ENCODE results near the gene SLC22A23. TPM values are rescaled to one million over a fixed set of nuclear protein-coding genes. Genes with fewer than 3 reads are reported as not detected.

Gene SLC22A23
- total RNA-seq, 1 donor from 2014 or later: 5.7 TPM

DNA sequence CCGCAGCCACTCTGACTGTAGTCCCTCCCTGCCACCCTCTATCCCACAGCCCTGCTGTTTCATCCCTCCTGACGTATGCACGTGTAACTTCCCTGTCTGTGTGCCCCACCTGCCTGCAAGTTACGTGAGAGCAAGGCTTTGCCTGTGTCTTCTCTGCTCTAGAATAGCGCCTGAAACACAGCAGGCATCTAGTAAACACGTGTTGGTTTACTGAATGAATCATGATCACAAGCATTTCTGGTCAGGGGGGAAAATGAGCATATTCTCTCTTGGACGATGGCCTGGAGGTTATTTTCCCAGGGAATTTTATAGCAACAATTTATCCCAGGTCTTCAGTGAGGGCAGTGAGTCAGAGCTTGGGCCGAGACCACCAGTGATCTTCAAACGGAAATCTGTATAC is 159.8 kb downstream of the SLC22A23 start:
- Mint-ChIP-seq H3K27ac (ENCODE audit: unreplicated experiment) (no peak overlapping the region), H3K36me3 (ENCODE audit: low read depth, unreplicated experiment) (peaks cover 6% of the 10 kb centered on the region), H3K4me3 (ENCODE audit: unreplicated experiment) (no peak overlapping the region), H3K27me3 (ENCODE audit: low read depth, unreplicated experiment) (peaks cover 24% of the 10 kb centered on the region), H3K4me1 (ENCODE audit: low read depth, unreplicated experiment) (peaks cover 3% of the 10 kb centered on the region), H3K9me3 (ENCODE audit: unreplicated experiment) (no peaks in the 10 kb centered on the region)
- Histone ChIP-seq H3K4me2 (ENCODE audit: low read length) (no peak overlapping the region), H3K4me3 (ENCODE audit: insufficient read depth, low read depth, low read length) (no peak overlapping the region), H3K9me3 (ENCODE audit: insufficient read depth, low read depth, low read length) (no peaks in the 10 kb centered on the region), H2AFZ (ENCODE audit: low read depth, low read length) (no peak overlapping the region), H3K27ac (ENCODE audit: low read depth, low read length) (no peak overlapping the region), H3K36me3 (ENCODE audit: insufficient read depth, low read length) (no peaks in the 10 kb centered on the region), H3K79me2 (ENCODE audit: insufficient read depth, low read length) (no peaks in the 10 kb centered on the region), H4K20me1 (ENCODE audit: insufficient read depth, low read length) (no peaks in the 10 kb centered on the region), H3K9ac (ENCODE audit: low read length) (no peak overlapping the region), H3K27me3 (ENCODE audit: insufficient read depth, low read length) (no peaks in the 10 kb centered on the region), H3K4me1 (ENCODE audit: insufficient read depth, low read length) (peaks cover 5% of the 10 kb centered on the region)
- FAIRE-seq (no peak), DNase-seq (ENCODE audit: low read depth) (no peak)
- no peak for TF ChIP-seq CTCF (IDR thresholded peaks at IDR 0.05; ENCODE audit: insufficient read depth, low read depth, low read length)
- no peak for TF ChIP-seq EZH2 (IDR thresholded peaks at IDR 0.05; ENCODE audit: insufficient read depth, low read length)

DNA sequence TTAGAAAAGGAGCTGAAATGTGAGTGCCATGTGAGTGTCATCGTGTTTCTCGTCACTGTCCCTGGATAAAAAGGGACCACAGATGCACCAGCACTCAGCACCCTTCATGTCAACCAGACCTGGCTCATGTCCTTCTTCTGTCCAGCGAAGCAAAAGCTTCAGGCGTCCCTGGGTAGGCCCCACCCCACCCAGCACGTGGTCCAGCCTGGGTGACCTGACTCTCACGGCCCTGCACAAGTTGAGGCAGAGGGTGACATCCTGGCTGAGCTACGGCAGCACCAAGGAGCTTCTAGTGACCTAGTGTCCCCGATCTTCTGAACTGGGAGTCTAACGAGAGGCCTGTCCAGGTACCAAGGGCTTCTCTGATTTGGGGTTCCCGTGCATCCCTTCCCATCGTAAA is 160.3 kb downstream of the SLC22A23 start:
- Histone ChIP-seq H3K27ac (ENCODE audit: low read depth, low read length) (no peak overlapping the region), H3K4me2 (ENCODE audit: low read length) (no peak overlapping the region), H3K4me3 (ENCODE audit: insufficient read depth, low read depth, low read length) (no peak overlapping the region), H3K9me3 (ENCODE audit: insufficient read depth, low read depth, low read length) (no peaks in the 10 kb centered on the region), H3K27me3 (ENCODE audit: insufficient read depth, low read length) (no peaks in the 10 kb centered on the region), H3K4me1 (ENCODE audit: insufficient read depth, low read length) (peaks cover 5% of the 10 kb centered on the region), H4K20me1 (ENCODE audit: insufficient read depth, low read length) (no peaks in the 10 kb centered on the region), H2AFZ (ENCODE audit: low read depth, low read length) (no peak overlapping the region), H3K9ac (ENCODE audit: low read length) (no peak overlapping the region), H3K79me2 (ENCODE audit: insufficient read depth, low read length) (no peaks in the 10 kb centered on the region), H3K36me3 (ENCODE audit: insufficient read depth, low read length) (no peaks in the 10 kb centered on the region)
- TF ChIP-seq CTCF (IDR thresholded peaks at IDR 0.05; ENCODE audit: insufficient read depth, low read depth, low read length) (no peak), EZH2 (IDR thresholded peaks at IDR 0.05; ENCODE audit: insufficient read depth, low read length) (no peak)
- H3K4me1 Mint-ChIP-seq (ENCODE audit: low read depth, unreplicated experiment): peaks cover 3% of the 10 kb centered on the region
- H3K27me3 Mint-ChIP-seq (ENCODE audit: low read depth, unreplicated experiment): peaks cover 24% of the 10 kb centered on the region
- FAIRE-seq (no peak), DNase-seq (ENCODE audit: low read depth) (no peak)
- H3K4me3 Mint-ChIP-seq (ENCODE audit: unreplicated experiment): no peak overlapping the region
- H3K36me3 Mint-ChIP-seq (ENCODE audit: low read depth, unreplicated experiment): peaks cover 9% of the 10 kb centered on the region
- no peaks in the 10 kb centered on the region for H3K9me3 Mint-ChIP-seq (ENCODE audit: unreplicated experiment)
- no peak overlapping the region for H3K27ac Mint-ChIP-seq (ENCODE audit: unreplicated experiment)

GRCh38 chr6:3296078-3296477 is 160.8 kb downstream of the SLC22A23 start:
- H3K4me1 Mint-ChIP-seq (ENCODE audit: low read depth, unreplicated experiment): peaks cover 3% of the 10 kb centered on the region
- Histone ChIP-seq H2AFZ (ENCODE audit: low read depth, low read length) (no peak overlapping the region), H4K20me1 (ENCODE audit: insufficient read depth, low read length) (no peaks in the 10 kb centered on the region), H3K27ac (ENCODE audit: low read depth, low read length) (no peak overlapping the region), H3K4me3 (ENCODE audit: insufficient read depth, low read depth, low read length) (no peak overlapping the region), H3K4me2 (ENCODE audit: low read length) (no peak overlapping the region), H3K9me3 (ENCODE audit: insufficient read depth, low read depth, low read length) (no peaks in the 10 kb centered on the region), H3K9ac (ENCODE audit: low read length) (no peak overlapping the region), H3K4me1 (ENCODE audit: insufficient read depth, low read length) (peaks cover 5% of the 10 kb centered on the region), H3K27me3 (ENCODE audit: insufficient read depth, low read length) (no peaks in the 10 kb centered on the region), H3K79me2 (ENCODE audit: insufficient read depth, low read length) (no peaks in the 10 kb centered on the region), H3K36me3 (ENCODE audit: insufficient read depth, low read length) (no peaks in the 10 kb centered on the region)
- FAIRE-seq (no peak), DNase-seq (ENCODE audit: low read depth) (no peak)
- no peak overlapping the region for H3K4me3 Mint-ChIP-seq (ENCODE audit: unreplicated experiment)
- H3K36me3 Mint-ChIP-seq (ENCODE audit: low read depth, unreplicated experiment): peaks cover 9% of the 10 kb centered on the region
- H3K27ac Mint-ChIP-seq (ENCODE audit: unreplicated experiment): no peak overlapping the region
- TF ChIP-seq EZH2 (IDR thresholded peaks at IDR 0.05; ENCODE audit: insufficient read depth, low read length) (no peak), CTCF (IDR thresholded peaks at IDR 0.05; ENCODE audit: insufficient read depth, low read depth, low read length) (no peak)
- no peaks in the 10 kb centered on the region for H3K9me3 Mint-ChIP-seq (ENCODE audit: unreplicated experiment)
- peaks cover 24% of the 10 kb centered on the region for H3K27me3 Mint-ChIP-seq (ENCODE audit: low read depth, unreplicated experiment)
